Epithelial cell of proximal tubule (primary cell): ENCODE data around the gene TJP3. TPM values are rescaled to one million over a fixed set of nuclear protein-coding genes. Genes with fewer than 3 reads are reported as not detected.
A peak's percentile ranks its signal among the peaks of the same experiment; 100 is the strongest.

Experiments
- DNase-seq: peaks from one replicate; pipeline ENCODE4 v3.0.0-alpha.2; 2011; ENCODE audit warnings: low read depth
- H3K4me3 ChIP-seq: 2 replicates; pipeline ENCODE4 v1.5.1; 2011; ENCODE audit warnings: low read depth, mild to moderate bottlenecking, low read length
- total RNA-seq: library from RNA; depleted of rRNA; stranded (reverse); fragments of >200 nt; gene quantifications from 2 replicates; pipeline ENCODE4 v1.2.3, GENCODE V29; 2015
- TF ChIP-seq, protein P1 (sequence below): conservative IDR thresholded peaks from 2 replicates; pipeline ENCODE4 v1.5.1; 2012; ENCODE audit warnings: low read depth, mild to moderate bottlenecking, low read length

The TJP3 gene
- total RNA-seq = 1.9 and 3.8 TPM in 2 replicates

DNA sequence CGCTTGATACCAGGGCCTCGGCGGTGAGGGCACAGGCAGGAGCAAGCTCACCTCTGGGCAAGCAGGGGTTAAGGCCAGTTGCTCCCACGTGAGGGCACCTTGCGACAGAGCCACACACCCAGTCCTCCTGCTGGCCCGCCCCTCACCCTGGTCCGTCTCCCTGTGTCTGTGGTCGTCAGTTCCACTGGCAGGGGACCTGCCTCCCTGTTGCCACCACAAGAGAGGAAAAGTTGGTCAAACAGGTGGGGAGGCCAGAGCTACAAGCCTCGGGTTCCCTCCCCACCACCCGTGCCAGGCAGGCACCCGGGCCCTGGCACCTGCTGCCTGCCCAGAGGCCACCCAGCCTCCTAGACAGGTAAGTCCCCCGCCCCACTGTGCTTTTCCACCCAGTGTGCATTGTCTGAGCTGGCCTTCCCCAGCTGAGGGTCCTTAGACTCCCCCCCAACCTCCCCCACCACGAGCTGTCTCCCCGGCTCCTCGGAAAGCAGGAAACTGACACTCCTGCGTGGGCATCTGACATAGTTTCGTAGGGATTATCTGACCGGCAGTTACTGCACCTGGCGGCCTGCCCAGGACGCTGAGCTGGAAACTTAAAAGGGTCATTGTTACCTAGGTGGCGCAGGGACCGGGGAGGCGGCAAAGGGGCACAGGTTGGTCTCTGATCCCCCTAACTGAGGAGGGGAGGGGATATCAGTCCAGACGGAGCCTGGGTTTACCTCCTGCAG is at the start of gene TJP3:
TSS of gene TJP3 (plus strand) at position 178 of the 725 bp plus-strand sequence. CDS start 20,049 bp downstream, outside the sequence.
- H3K4me3 ChIP-seq = peak within 1 kb of the TSS; percentile 18
- TF ChIP-seq, protein P1, sequence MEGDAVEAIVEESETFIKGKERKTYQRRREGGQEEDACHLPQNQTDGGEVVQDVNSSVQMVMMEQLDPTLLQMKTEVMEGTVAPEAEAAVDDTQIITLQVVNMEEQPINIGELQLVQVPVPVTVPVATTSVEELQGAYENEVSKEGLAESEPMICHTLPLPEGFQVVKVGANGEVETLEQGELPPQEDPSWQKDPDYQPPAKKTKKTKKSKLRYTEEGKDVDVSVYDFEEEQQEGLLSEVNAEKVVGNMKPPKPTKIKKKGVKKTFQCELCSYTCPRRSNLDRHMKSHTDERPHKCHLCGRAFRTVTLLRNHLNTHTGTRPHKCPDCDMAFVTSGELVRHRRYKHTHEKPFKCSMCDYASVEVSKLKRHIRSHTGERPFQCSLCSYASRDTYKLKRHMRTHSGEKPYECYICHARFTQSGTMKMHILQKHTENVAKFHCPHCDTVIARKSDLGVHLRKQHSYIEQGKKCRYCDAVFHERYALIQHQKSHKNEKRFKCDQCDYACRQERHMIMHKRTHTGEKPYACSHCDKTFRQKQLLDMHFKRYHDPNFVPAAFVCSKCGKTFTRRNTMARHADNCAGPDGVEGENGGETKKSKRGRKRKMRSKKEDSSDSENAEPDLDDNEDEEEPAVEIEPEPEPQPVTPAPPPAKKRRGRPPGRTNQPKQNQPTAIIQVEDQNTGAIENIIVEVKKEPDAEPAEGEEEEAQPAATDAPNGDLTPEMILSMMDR = no peak
- no peak for DNase-seq

DNA sequence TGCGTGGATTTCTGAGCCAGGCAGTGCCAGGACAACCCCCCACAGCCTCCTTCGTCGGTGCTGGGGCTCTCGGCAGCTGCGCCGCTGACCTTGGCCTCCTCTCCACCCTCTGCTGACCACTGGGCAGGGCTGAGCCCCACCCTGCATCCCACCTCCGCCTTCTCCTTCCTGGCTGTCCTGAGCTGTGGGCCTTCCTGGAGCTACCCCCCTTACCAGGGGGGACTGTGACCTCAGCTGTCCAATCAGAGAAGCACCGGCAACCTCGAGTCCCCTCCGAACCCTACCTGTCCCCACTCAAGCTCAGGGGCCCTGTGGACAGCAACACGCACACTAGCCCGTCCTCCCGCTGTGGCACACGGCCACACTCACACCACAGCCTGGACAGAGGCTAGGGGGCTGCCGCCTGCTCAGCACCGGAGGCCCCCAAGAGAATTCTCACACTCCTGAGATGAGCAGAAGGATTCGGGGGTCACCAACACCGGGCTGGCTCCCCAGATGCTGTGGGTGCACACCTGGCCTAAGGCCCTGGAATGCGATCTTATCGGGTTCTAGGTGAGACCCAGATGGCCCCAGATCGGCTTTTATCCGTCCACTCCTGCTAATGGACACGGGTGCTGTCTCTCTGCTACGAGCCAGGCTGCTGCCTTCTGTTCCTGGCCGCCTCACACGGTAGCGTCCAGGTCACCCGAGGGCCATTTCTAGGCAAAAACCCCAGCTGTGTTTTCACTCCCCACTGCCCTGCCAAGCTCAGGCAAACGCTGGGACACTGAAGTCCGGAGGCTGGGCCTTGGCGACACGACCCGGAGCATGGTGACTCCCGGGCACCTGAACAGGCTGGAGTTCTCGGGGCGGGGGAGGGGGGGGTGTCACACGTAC is 49.1 kb upstream of the TJP3 start:
- no peak for DNase-seq
- TF ChIP-seq, protein P1 = no peak
- no peak overlapping the region for H3K4me3 ChIP-seq

DNA sequence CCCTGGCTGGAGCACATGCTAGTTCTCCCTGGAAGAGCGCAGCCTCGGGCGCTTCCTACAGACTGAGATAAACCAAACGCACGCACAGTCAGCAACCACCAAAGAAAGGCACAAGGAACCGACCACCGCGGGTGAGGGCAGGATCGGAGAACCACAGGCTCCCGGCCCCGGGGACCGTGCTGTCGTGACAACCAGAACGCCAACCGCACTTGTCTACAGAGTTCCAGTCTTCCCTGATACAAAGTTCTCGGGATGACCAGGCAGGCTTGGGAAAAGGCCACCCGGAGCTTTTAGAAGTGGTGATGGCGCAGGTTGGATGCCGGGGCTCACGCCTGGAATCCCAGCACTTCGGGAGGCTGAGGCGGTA is 48.5 kb upstream of the TJP3 start:
- no peak overlapping the region for H3K4me3 ChIP-seq
- TF ChIP-seq, protein P1 = no peak
- no peak for DNase-seq

DNA sequence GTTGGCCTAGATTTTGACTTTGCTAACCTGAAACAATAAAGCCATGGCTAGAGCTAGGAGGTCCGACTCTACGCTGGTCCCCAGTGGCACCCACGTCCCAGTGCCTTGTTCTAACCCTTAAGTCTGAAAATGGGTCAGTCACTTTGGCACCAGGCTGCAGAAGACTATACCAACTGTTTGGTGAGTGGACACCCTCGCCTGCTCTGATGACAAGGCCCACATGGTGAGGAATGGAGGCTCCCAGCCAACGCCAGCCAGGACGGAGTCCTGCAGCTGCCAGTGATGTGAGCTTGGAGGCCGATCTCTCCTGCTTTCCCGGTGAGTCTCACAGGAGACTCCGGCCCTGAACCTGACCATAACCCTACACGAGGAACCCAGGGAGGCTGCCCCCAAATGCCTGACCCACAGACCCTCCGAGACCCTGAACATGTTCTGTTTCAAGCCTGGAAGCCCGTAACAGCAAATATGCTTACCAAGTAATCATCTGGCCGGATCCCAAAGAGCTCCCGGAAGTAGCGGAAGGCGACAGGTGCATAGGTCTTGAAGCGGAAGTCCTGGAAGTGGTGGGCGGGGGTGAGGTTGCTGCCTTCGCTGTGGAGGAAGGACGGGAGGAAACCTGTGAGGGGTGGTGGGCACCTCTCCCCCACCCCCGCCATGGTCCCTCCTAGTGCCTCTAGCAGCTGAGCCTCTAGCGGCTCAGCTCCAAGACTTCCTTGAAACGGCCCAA is 47.5 kb upstream of the TJP3 start:
- H3K4me3 ChIP-seq = no peak overlapping the region
- DNase-seq = no peak
- TF ChIP-seq, protein P1 = no peak

DNA sequence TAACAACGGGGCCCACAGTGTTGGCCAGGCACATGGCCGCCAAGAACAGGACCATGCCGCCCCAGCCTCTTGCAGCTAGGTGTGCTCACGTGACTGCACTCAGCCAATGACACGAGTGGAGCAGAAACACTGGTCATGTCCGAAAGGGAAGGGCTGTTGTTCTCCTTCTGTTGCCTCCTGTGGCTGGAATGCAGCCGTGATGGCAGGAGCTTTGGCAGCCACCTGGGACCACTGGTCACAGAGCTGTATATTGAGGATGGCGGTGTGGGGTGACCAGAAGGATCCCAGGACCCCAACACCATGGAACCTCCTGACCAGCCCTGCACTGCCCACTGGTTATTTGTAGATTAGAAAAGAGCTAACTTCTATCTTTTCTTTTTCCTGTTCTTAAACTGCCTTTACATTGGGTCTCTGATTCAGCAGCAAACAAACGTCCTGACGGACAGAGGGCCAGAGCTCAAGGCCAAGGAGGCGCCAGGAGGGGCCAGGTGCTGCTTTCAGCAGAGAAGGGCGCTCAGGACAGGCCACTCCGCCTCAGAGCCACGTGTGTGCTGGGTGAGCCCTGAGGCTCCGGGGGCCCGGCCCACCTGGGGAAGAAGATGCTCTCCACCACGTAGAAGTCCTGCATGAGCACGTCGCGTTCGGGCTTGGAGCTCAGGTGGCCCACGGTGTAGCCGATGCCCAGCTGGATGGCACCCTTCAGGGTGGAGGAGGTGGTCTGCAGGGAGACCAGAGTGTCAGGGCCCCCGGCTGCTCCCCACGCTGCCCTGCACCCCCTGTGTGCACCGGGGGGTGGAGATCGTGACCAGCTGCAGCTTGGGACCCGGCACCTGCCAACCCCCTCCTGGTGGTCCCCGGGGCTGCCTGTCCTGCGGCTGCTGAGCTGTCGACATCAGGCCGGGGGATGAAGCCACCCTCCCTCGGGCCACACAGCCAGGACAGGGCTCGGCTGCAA is 46.6 kb upstream of the TJP3 start:
- TF ChIP-seq, protein P1 = no peak
- DNase-seq = no peak
- H3K4me3 ChIP-seq = no peak overlapping the region

DNA sequence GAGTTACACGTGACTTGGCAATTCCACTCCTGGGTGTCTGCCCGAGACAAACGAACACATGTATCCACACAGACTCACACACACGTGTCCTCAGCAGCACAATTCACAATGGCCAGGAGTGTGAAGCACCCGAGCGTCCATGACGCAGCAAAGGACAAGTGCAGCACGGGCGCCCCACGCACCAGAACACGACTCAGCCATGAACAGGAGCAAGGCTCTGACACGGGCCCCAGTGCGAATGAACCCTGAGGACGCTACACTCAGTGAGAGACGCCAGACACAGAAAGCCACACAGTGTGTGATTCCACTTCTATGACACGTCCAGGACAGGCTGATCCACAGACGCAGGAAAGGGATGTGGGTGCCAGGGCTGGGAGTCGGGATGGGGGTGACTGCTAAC is 44.3 kb upstream of the TJP3 start:
- DNase-seq = no peak
- TF ChIP-seq, protein P1 = no peak
- no peak overlapping the region for H3K4me3 ChIP-seq
